ENCODE results near the gene RERE.
A peak's percentile ranks its signal among the peaks of the same experiment; 100 is the strongest.
"Not testable (repeated sequence)": the region's sequence is repeated elsewhere in the genome, so short reads cannot be mapped to it uniquely, and the experiment has no call there.

The RERE gene

GRCh38 chr1:8796812-8797211 lies 20.6 kb downstream of the RERE start:
- no peak for DNase-seq

GRCh38 chr1:8794605-8795004 lies 22.8 kb downstream of the RERE start:
- DNase-seq, result no peak

- DNase-seq, result no peak
Measured at GRCh38 chr1:8791819-8792218, 25.6 kb downstream of the RERE start.

- no peak for DNase-seq
Measured at GRCh38 chr1:8790987-8791386, 26.5 kb downstream of the RERE start.

- no peak for DNase-seq
Measured at GRCh38 chr1:8790478-8790877, 27.0 kb downstream of the RERE start.

GRCh38 chr1:8789314-8790214 lies 27.9 kb downstream of the RERE start:
- no peak for DNase-seq

- DNase-seq, result no peak
Measured at GRCh38 chr1:8787218-8787617, 30.2 kb downstream of the RERE start.

- not testable (repeated sequence) for DNase-seq
Measured at GRCh38 chr1:8786204-8786603, 31.2 kb downstream of the RERE start.

- DNase-seq, result no peak
Measured at GRCh38 chr1:8782955-8783354, 34.5 kb downstream of the RERE start.

GRCh38 chr1:8782001-8782620 lies 35.3 kb downstream of the RERE start:
- DNase-seq, result no peak

GRCh38 chr1:8780405-8780804 lies 37.0 kb downstream of the RERE start:
- DNase-seq, result no peak

GRCh38 chr1:8777867-8778266 lies 39.6 kb downstream of the RERE start:
- no peak for DNase-seq

- no peak for DNase-seq
Measured at GRCh38 chr1:8776104-8776503, 41.3 kb downstream of the RERE start.

GRCh38 chr1:8767006-8767405 lies 50.4 kb downstream of the RERE start:
- DNase-seq, result no peak

GRCh38 chr1:8765198-8765597 lies 52.2 kb downstream of the RERE start:
- DNase-seq, result no peak

GRCh38 chr1:8764293-8764937 lies 53.0 kb downstream of the RERE start:
- DNase-seq, result no peak

- DNase-seq, result no peak
Measured at GRCh38 chr1:8763888-8764287, 53.6 kb downstream of the RERE start.

GRCh38 chr1:8754993-8755392 lies 62.4 kb downstream of the RERE start:
- DNase-seq, result peak; percentile 11

- DNase-seq, result no peak
Measured at GRCh38 chr1:8754247-8754650, 63.2 kb downstream of the RERE start.

- no peak for DNase-seq
Measured at GRCh38 chr1:8753736-8754135, 63.7 kb downstream of the RERE start.

- DNase-seq, result no peak
Measured at GRCh38 chr1:8752921-8753713, 64.3 kb downstream of the RERE start.

- no peak for DNase-seq
Measured at GRCh38 chr1:8752411-8752810, 65.0 kb downstream of the RERE start.

- no peak for DNase-seq
Measured at GRCh38 chr1:8751984-8752383, 65.5 kb downstream of the RERE start.
